GM12892 (cell line): ENCODE results near the gene ZSCAN20.

Experiments used
- DNase-seq: peaks from one replicate; pipeline ENCODE4 v3.0.0; 2011; ENCODE audit not compliant: insufficient read length
- FAIRE-seq: peaks from 2 replicates; lab custom pipeline; 2011; peaks lifted over from hg19 to GRCh38; lab: Jason Lieb, UNC
- POLR2A ChIP-seq: IDR thresholded peaks from 2 replicates; pipeline ENCODE4 v1.6.1; 2011; ENCODE audit warnings: low read depth, low read length, control low read depth
- POLR2AphosphoS5 ChIP-seq: IDR thresholded peaks from 2 replicates; pipeline ENCODE4 v1.6.1; 2011; ENCODE audit warnings: low read depth, low read length, control low read depth
- TAF1 ChIP-seq: IDR thresholded peaks from 2 replicates; pipeline ENCODE4 v1.6.1; 2011; ENCODE audit warnings: low read depth, mild to moderate bottlenecking, control low read depth, low read length, borderline replicate concordance

The ZSCAN20 gene

GRCh38 chr1:33454646-33455282, 17.7 kb upstream of the ZSCAN20 start:
- FAIRE-seq (no peak), DNase-seq (no peak)
- TF ChIP-seq POLR2AphosphoS5 (no peak), TAF1 (no peak), POLR2A (no peak)

GRCh38 chr1:33455539-33456501, 16.6 kb upstream of the ZSCAN20 start:
- DNase-seq (peak; percentile 44), FAIRE-seq (peak; percentile 62)
- TF ChIP-seq POLR2AphosphoS5 (no peak), TAF1 (no peak), POLR2A (no peak)

GRCh38 chr1:33456502-33456886, 16.0 kb upstream of the ZSCAN20 start:
- no peak for DNase-seq
- no peak for FAIRE-seq

GRCh38 chr1:33459691-33460090, 12.8 kb upstream of the ZSCAN20 start:
- TF ChIP-seq POLR2A: no peak
- FAIRE-seq (no peak), DNase-seq (no peak)

More at GRCh38 chr1:33456502-33456886, 16.0 kb upstream of the ZSCAN20 start:
- TF ChIP-seq POLR2A: no peak
- TF ChIP-seq POLR2AphosphoS5: no peak
- no peak for TF ChIP-seq TAF1

- DNase-seq (no peak), FAIRE-seq (peak; percentile 78)
These were observed 12.3 kb upstream of the ZSCAN20 start for GRCh38 chr1:33460144-33460543.

GRCh38 chr1:33460947-33461629, 11.4 kb upstream of the ZSCAN20 start:
- FAIRE-seq: peak; percentile 86
- DNase-seq: peak; percentile 37
- TF ChIP-seq POLR2AphosphoS5 (no peak), TAF1 (no peak), POLR2A (no peak)

More at GRCh38 chr1:33460144-33460543, 12.3 kb upstream of the ZSCAN20 start:
- no peak for TF ChIP-seq TAF1
- TF ChIP-seq POLR2A: no peak
- no peak for TF ChIP-seq POLR2AphosphoS5

GRCh38 chr1:33462405-33463164, 9.9 kb upstream of the ZSCAN20 start:
- FAIRE-seq: peak; percentile 69
- TF ChIP-seq POLR2AphosphoS5 (no peak), POLR2A (no peak), TAF1 (no peak)
- DNase-seq: no peak

- TF ChIP-seq TAF1 (no peak), POLR2AphosphoS5 (no peak), POLR2A (no peak)
- no peak for FAIRE-seq
- no peak for DNase-seq
These were observed 7.9 kb upstream of the ZSCAN20 start for GRCh38 chr1:33464552-33464951.

GRCh38 chr1:33465316-33465715, 7.1 kb upstream of the ZSCAN20 start:
- no peak for DNase-seq
- TF ChIP-seq POLR2A (no peak), POLR2AphosphoS5 (no peak), TAF1 (no peak)
- FAIRE-seq: no peak

- no peak for FAIRE-seq
- DNase-seq: no peak
- TF ChIP-seq TAF1 (no peak), POLR2A (no peak), POLR2AphosphoS5 (no peak)
These were observed 6.3 kb upstream of the ZSCAN20 start for GRCh38 chr1:33466159-33466558.

- no peak for TF ChIP-seq POLR2A
- FAIRE-seq (no peak), DNase-seq (no peak)
These were observed 4.4 kb upstream of the ZSCAN20 start for GRCh38 chr1:33468011-33468410.

- TF ChIP-seq POLR2AphosphoS5 (no peak), POLR2A (no peak), TAF1 (no peak)
- no peak for FAIRE-seq
- no peak for DNase-seq
These were observed 3.9 kb upstream of the ZSCAN20 start for GRCh38 chr1:33468531-33468930.
